Measurements from ENCODE around the gene C6orf120. TPM values are rescaled to one million over a fixed set of nuclear protein-coding genes. Genes with fewer than 3 reads are reported as not detected.

Gene C6orf120
- total and polyA plus RNA-seq, 2 of the 13 experiments (the other 11 are each of a cell fraction or from before 2014, with no cell fraction given), result 21.7 to 29.9 TPM

- DNase-seq (ENCODE audit: low spot score) (no peak), ATAC-seq (no peak), FAIRE-seq (no peak)
- H3K4me2 ChIP-seq (ENCODE audit: low read depth, low read length), result peak overlapping the region; percentile 94
- H4K20me1 ChIP-seq (ENCODE audit: insufficient read depth, low read length), result peaks cover 23% of the 10 kb centered on the region
- peaks cover 40% of the 10 kb centered on the region for H3K4me1 ChIP-seq (ENCODE audit: insufficient read depth, low read length)
- H2AFZ ChIP-seq (ENCODE audit: low read length), result no peak overlapping the region
- ChIA-PET POLR2A (interaction anchor here (1.1 to 5.7 kb wide), 7 partner anchors 11 to 827 kb away, joined by 5 to 92 read pairs (median 41); partner anchors contain the start of genes C6orf120, DYNLT2, ERMARD and PSMB1), CTCF (ENCODE audit: low intra/inter-chr PET ratio, low total read pairs) (no interaction called here)
- peak overlapping the region in 2 of 3 experiments; percentile 75 to 92; a peak in 2 of 6 replicates for H3K4me3 ChIP-seq (replicated peaks in 1 of 3; ENCODE audit: insufficient read depth in 1 of 3, low read depth in 2 of 3, low read length in 3 of 3)
- peak overlapping the region; percentile 100; the same call in 1 of the 2 replicates for H3K9ac ChIP-seq (ENCODE audit: insufficient read depth, low read depth, low read length)
- H3K9me3 ChIP-seq (ENCODE audit: low read length), result no peaks in the 10 kb centered on the region
- intact Hi-C loops (cut with micrococcal nuclease; ENCODE audit: unreplicated experiment) (no loop called here), in situ Hi-C loops (cut with HindIII; ENCODE audit: extremely low pct_ligation_motif_present, low pct_unique_long_range_greater_than_20kb) (no loop called here)
- BruUV-seq (replicated peaks), result no TSS peak
- H3K27me3 ChIP-seq (ENCODE audit: control insufficient read depth in 1 of 2, insufficient read depth in 2 of 2, low read length in 2 of 2), result no peaks in the 10 kb centered on the region; a peak in 1 of 5 replicates
- H3K79me2 ChIP-seq (ENCODE audit: insufficient read depth, low read length), result peaks cover 24% of the 10 kb centered on the region
- H3K27ac ChIP-seq (ENCODE audit: extremely low read length, insufficient read depth, low read length), result peak overlapping the region; percentile 100
- WGBS (ENCODE audit: low lambda C conversion rate), result 92% methylated on average over 1 of the region's 1 CpG
- H3K36me3 ChIP-seq (replicated peaks in 1 of 2; ENCODE audit: control insufficient read depth in 1 of 2, insufficient read depth in 2 of 2, low read length in 2 of 2), result no peaks in the 10 kb centered on the region
- TF ChIP-seq ZNF841 (CRISPR knock-in tag; IDR thresholded peaks at IDR 0.05; ENCODE audit: borderline replicate concordance) (0 out of 2 replicates have a peak, but pooled peaks have one; percentile 10), MYC (CRISPR knock-in tag; IDR thresholded peaks at IDR 0.05; ENCODE audit: borderline replicate concordance) (no peak), PAWR (CRISPR knock-in tag; IDR thresholded peaks at IDR 0.05; ENCODE audit: borderline replicate concordance) (0 out of 2 replicates have a peak, but pooled peaks have one; percentile 71), PITX1 (CRISPR knock-in tag; IDR thresholded peaks at IDR 0.05) (peak; percentile 3; the same call in 1 of the 2 replicates), GATAD2A (CRISPR knock-in tag; IDR thresholded peaks at IDR 0.05) (no peak), ZC3H13 (CRISPR knock-in tag; IDR thresholded peaks at IDR 0.05) (peak; percentile 43; the same call in 1 of the 2 replicates), ARNT2 (CRISPR knock-in tag; IDR thresholded peaks at IDR 0.05; ENCODE audit: low read depth) (peak; percentile 47; the same call in 1 of the 2 replicates), ZNF775 (CRISPR knock-in tag; IDR thresholded peaks at IDR 0.05; ENCODE audit: borderline replicate concordance) (0 out of 2 replicates have a peak, but pooled peaks have one; percentile 35), ETS1 (CRISPR knock-in tag; IDR thresholded peaks at IDR 0.05) (no peak), ESRRA (CRISPR knock-in tag; IDR thresholded peaks at IDR 0.05; ENCODE audit: low read depth) (peak; percentile 9; the same call in 1 of the 2 replicates), NR2F2 (IDR thresholded peaks at IDR 0.05; ENCODE audit: borderline replicate concordance, low read depth) (0 out of 2 replicates have a peak, but pooled peaks have one; percentile 4), SMAD3 (CRISPR knock-in tag; IDR thresholded peaks at IDR 0.05) (0 out of 2 replicates have a peak, but pooled peaks have one; percentile 2), MEF2D (CRISPR knock-in tag; IDR thresholded peaks at IDR 0.05) (0 out of 2 replicates have a peak, but pooled peaks have one; percentile 9), ZNF564 (CRISPR knock-in tag; IDR thresholded peaks at IDR 0.05) (0 out of 2 replicates have a peak, but pooled peaks have one; percentile 7), STAT6 (CRISPR knock-in tag; IDR thresholded peaks at IDR 0.05; ENCODE audit: borderline replicate concordance) (0 out of 2 replicates have a peak, but pooled peaks have one; percentile 54), FIP1L1 (IDR thresholded peaks at IDR 0.05; ENCODE audit: borderline replicate concordance, insufficient read depth, low read depth, low read length) (no peak), PAXIP1 (CRISPR knock-in tag; conservative IDR thresholded peaks at IDR 0.05) (peak; percentile 21; the same call in 1 of the 2 replicates)
Measured at GRCh38 chr6:169726049-169726400, 24.1 kb downstream of the C6orf120 start.
